GM12878 (cell line): ENCODE measurements around the gene KBTBD4. TPM values are rescaled to one million over a fixed set of nuclear protein-coding genes. Genes with fewer than 3 reads are reported as not detected.
A peak's percentile ranks its signal among the peaks of the same experiment; 100 is the strongest.
"Not testable (repeated sequence)": the region's sequence is repeated elsewhere in the genome, so short reads cannot be mapped to it uniquely, and the experiment has no call there.

Experiments
- ATAC-seq: fragments of 200-7000 bp; cut with Tn5 transposase; 3 replicates; pipeline ENCODE4 v1.9.1; 2020; ENCODE audit warnings: mild to moderate bottlenecking, moderate library complexity
- BruUV-seq: library from RNA; stranded (reverse); fragments of 400-500 nt; replicated peaks from 2 replicates; lab custom pipeline; 2021; lab: Mats Ljungman, UMichigan
- CTCF ChIA-PET: fragments of 300-600 bp; sonication (Branson Sonifier 250); formaldehyde crosslinking; extraction: SDS; loops from one replicate; lab custom pipeline; 2021; ENCODE audit warnings: inconsistent platforms; lab: Yijun Ruan, JAX
- POLR2A ChIA-PET: fragments of 350-600 bp; formaldehyde crosslinking; extraction: SDS; loops from one replicate; lab custom pipeline; 2021; ENCODE audit warnings: inconsistent platforms; lab: Charles Lee
- RAD21 ChIA-PET: fragments of 300-600 bp; sonication (Branson Sonifier 250); formaldehyde crosslinking; loops from one replicate; lab custom pipeline; 2023; ENCODE audit warnings: antibody characterized with exemption; ENCODE audit not compliant: unreplicated experiment; lab: Charles Lee
- SMC1A ChIA-PET: fragments of 300-600 bp; sonication (Branson Sonifier 250); formaldehyde crosslinking; loops from one replicate; lab custom pipeline; 2023; ENCODE audit not compliant: unreplicated experiment, uncharacterized antibody; lab: Charles Lee
- DNase-seq: peaks from one replicate; pipeline ENCODE4 v3.0.0-alpha.2; 2011; ENCODE audit warnings: low read depth, low spot score
- FAIRE-seq: peaks from 3 replicates; lab custom pipeline; 2011; peaks lifted over from hg19 to GRCh38; lab: Jason Lieb, UNC
- H2AFZ ChIP-seq: 2 replicates; pipeline ENCODE4 v1.6.0; 2011; ENCODE audit warnings: low read depth, low read length, control low read depth; ENCODE audit not compliant: control insufficient read depth
- H3K27ac ChIP-seq: 2 replicates; pipeline ENCODE4 v1.5.1; 2011; ENCODE audit warnings: control low read depth; ENCODE audit not compliant: control insufficient read depth, insufficient read depth
- H3K27me3 ChIP-seq, 2 experiments: replicated peaks in 1 of 2; 2 replicates each; pipeline versions ENCODE4 v1.6.0 to v1.6.1; 2011; ENCODE audit warnings: low read length in 1 of 2; ENCODE audit not compliant: control insufficient read depth in 2 of 2, insufficient read depth in 2 of 2
- H3K36me3 ChIP-seq, 2 experiments: 2 replicates each; pipeline ENCODE4 v1.5.1; 2011; ENCODE audit warnings: low read length in 1 of 2; ENCODE audit not compliant: control insufficient read depth in 2 of 2, insufficient read depth in 2 of 2
- H3K4me1 ChIP-seq: 2 replicates; pipeline ENCODE4 v1.6.1; 2011; ENCODE audit warnings: mild to moderate bottlenecking, low read length, moderate library complexity, mixed read lengths; ENCODE audit not compliant: control insufficient read depth, insufficient read depth
- H3K4me2 ChIP-seq: 2 replicates; pipeline ENCODE4 v1.6.0; 2011; ENCODE audit warnings: control low read depth; ENCODE audit not compliant: control insufficient read depth, insufficient read depth
- H3K4me3 ChIP-seq: fragments of 200-600 bp; sonication (generic); 2 replicates; pipeline ENCODE4 v1.5.1; 2016
- H3K79me2 ChIP-seq: 2 replicates; pipeline ENCODE4 v1.6.0; 2011; ENCODE audit warnings: low read length; ENCODE audit not compliant: control insufficient read depth, insufficient read depth
- H3K9ac ChIP-seq: 2 replicates; pipeline ENCODE4 v1.8.0; 2011; ENCODE audit warnings: low read length, control low read depth, mixed read lengths; ENCODE audit not compliant: control insufficient read depth, insufficient read depth
- H3K9me3 ChIP-seq: replicated peaks from 3 replicates; pipeline ENCODE4 v1.5.1; 2011; ENCODE audit warnings: mild to moderate bottlenecking, low read length; ENCODE audit not compliant: control insufficient read depth, insufficient read depth
- H4K20me1 ChIP-seq: 2 replicates; pipeline ENCODE4 v1.6.0; 2011; ENCODE audit not compliant: control insufficient read depth, insufficient read depth
- WGBS: methylation state at CpG from one replicate; pipeline ENCODE4 v1.1.6; 2016; ENCODE audit warnings: low lambda C conversion rate; ENCODE audit not compliant: insufficient replicate concordance, insufficient coverage; ENCODE audit errors: missing lambda C conversion rate; 5-methylcytosine and 5-hydroxymethylcytosine counted together
- in situ Hi-C: fragments of 300-500 bp; cut with MboI; formaldehyde crosslinking; loops from 9 replicates; pipeline ENCODE4 v1.14.3; 2018; ENCODE audit warnings: mixed read lengths
- intact Hi-C: fragments of 100-400 bp; cut with micrococcal nuclease; formaldehyde crosslinking; loops from one replicate; pipeline ENCODE4 v1.14.2; 2022; ENCODE audit not compliant: unreplicated experiment
- polyA plus RNA-seq, 11 experiments: library from polyadenylated mRNA; depleted of rRNA in 4 of 11; unstranded in 6 of 11; stranded (reverse) in 5 of 11; fragments of >200 nt; fragmentation: Nextera tagmentation in 4 of 11; fragmentation: Illumina TruSeq in 1 of 11; extraction: Ambion mirVana in 4 of 11; extraction: Trizol in 1 of 11; gene quantifications; 1 replicate in 1 of 11; 2 replicates in 10 of 11; pipeline versions ENCODE4 v1.2.1 to v1.2.3, GENCODE V29; 2011 to 2016; ENCODE audit warnings: inconsistent platforms in 2 of 11, missing spikeins in 2 of 11, low read depth in 1 of 11
- total RNA-seq, 4 experiments: library from RNA; depleted of rRNA in 3 of 4; stranded (reverse); fragments of >200 nt in 3 of 4; fragmentation: Illumina TruSeq in 1 of 4; extraction: Trizol in 1 of 4; gene quantifications; 2 replicates each; pipeline versions ENCODE4 v1.2.1 to v1.2.3, GENCODE V29; 2013 to 2021

The KBTBD4 gene
- total and polyA plus RNA-seq, 10 of the 15 experiments (the other 5 are each of a cell fraction or from before 2014, with no cell fraction given), result 18.4 to 46.4 (median 25.7) TPM

DNA sequence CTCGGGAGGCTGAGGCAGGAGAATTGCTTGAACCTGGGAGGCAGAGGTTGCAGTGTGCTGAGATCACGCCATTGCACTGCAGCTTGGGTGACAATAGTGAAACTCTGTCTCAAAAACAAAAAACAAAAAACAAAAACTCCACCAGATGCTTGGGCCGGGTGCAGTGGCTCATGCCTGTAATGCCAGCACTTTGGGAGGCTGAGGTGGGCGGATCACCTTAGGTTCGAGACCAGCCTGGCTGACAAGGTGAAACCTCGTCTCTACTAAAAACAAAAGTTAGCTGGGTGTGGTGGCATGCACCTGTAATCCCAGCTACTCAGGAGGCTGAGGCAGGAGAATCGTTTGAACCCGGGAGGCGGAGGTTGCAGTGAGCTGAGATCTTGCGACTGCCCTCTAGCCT is 14.4 kb downstream of the KBTBD4 start:
- peak overlapping the region; percentile 99 for H3K4me2 ChIP-seq

DNA sequence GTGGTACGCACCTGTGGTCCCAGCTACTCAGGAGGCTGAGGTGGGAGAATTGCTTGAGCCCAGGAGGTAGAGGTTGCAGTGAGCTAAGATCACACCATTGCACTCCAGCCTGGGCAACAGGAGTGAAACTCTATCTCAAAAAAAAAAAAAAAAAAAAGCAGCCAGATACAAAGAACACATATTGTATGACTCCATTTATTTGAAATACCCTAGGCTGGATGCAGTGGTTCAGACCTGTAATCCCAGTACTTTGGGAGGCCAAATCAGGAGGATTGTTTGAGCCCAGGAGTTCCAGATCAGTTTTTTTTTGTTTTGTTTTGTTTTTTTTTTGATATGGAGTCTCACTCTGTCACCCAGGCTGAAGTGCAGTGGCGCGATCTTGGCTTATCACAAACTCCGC is 16.4 kb downstream of the KBTBD4 start:
- H3K79me2 ChIP-seq, result peaks cover 22% of the 10 kb centered on the region
- POLR2A ChIA-PET, H2AFZ ChIP-seq, ATAC-seq, H3K4me2 ChIP-seq, H3K27ac ChIP-seq, CTCF ChIA-PET, RAD21 ChIA-PET, H4K20me1 ChIP-seq, H3K36me3 ChIP-seq, H3K4me1 ChIP-seq, BruUV-seq, DNase-seq, FAIRE-seq, H3K4me3 ChIP-seq, in situ Hi-C loops, H3K9ac ChIP-seq, H3K27me3 ChIP-seq, intact Hi-C loops, H3K9me3 ChIP-seq: not testable (repeated sequence)
- SMC1A ChIA-PET, result interaction anchor here (0.7 kb wide), 1 partner anchor 108 kb away, joined by 3 read pairs; no protein-coding TSS in a partner anchor
- 100% methylated on average over 4 of the region's 4 CpGs for WGBS

More for the DNA sequence above, 14.4 kb downstream of the KBTBD4 start:
- ATAC-seq, H2AFZ ChIP-seq, H3K9me3 ChIP-seq, H3K9ac ChIP-seq, H4K20me1 ChIP-seq, H3K4me3 ChIP-seq, H3K27ac ChIP-seq, H3K36me3 ChIP-seq, in situ Hi-C loops, H3K4me1 ChIP-seq, intact Hi-C loops, BruUV-seq, FAIRE-seq, H3K27me3 ChIP-seq, DNase-seq: not testable (repeated sequence)
- 83% methylated on average over 10 of the region's 10 CpGs for WGBS
- ChIA-PET RAD21 (interaction anchor here (0.7 to 2.6 kb wide), 6 partner anchors 11 to 157 kb away, joined by 3 to 8 read pairs (median 3); partner anchors contain the start of gene AGBL2), SMC1A (interaction anchor here (0.5 to 2.1 kb wide), 4 partner anchors 9 to 51 kb away, joined by 3 to 6 read pairs (median 5); no protein-coding TSS in a partner anchor), CTCF (interaction anchor here (0.7 to 2.1 kb wide), 7 partner anchors 8 to 293 kb away, joined by 3 to 20 read pairs (median 3); partner anchors contain the start of gene CELF1), POLR2A (interaction anchor here (0.6 to 3.6 kb wide), 6 partner anchors 10 to 52 kb away, joined by 3 to 16 read pairs (median 8); partner anchors contain the start of genes CELF1, KBTBD4 and NDUFS3)
- peaks cover 29% of the 10 kb centered on the region for H3K79me2 ChIP-seq
